HL-60 (cell line): ENCODE results near the gene AGGF1.

ENCODE experiments used
- DNase-seq, 2 experiments: peaks; one replicate each; pipeline ENCODE4 v3.0.0-alpha.2; 2010 to 2020; ENCODE audit warnings: low read depth in 1 of 2, low spot score in 1 of 2
- H3K27ac ChIP-seq: fragments of 250-450 bp; sonication (Bioruptor Pico); replicated peaks from 2 replicates; pipeline ENCODE4 v1.5.1; 2020; ENCODE audit warnings: mild to moderate bottlenecking, moderate library complexity
- H3K27me3 ChIP-seq: fragments of 250-450 bp; sonication (Bioruptor Pico); 2 replicates; pipeline ENCODE4 v1.5.1; 2021; ENCODE audit warnings: mild to moderate bottlenecking, moderate library complexity; ENCODE audit not compliant: insufficient read depth, poor library complexity, severe bottlenecking
- H3K4me3 ChIP-seq: replicated peaks from 2 replicates; pipeline ENCODE4 v1.5.1; 2011; ENCODE audit warnings: mild to moderate bottlenecking, control low read depth, low read length; ENCODE audit not compliant: insufficient read depth
- CTCF ChIP-seq: IDR thresholded peaks from one replicate; pipeline ENCODE4 v1.5.1; 2011; ENCODE audit warnings: low read length, control low read depth, inconsistent platforms; ENCODE audit not compliant: insufficient read depth
- GABPA ChIP-seq: IDR thresholded peaks from 2 replicates; pipeline ENCODE4 v1.6.1; 2012; ENCODE audit warnings: low read depth
- POLR2AphosphoS5 ChIP-seq: IDR thresholded peaks from 2 replicates; pipeline ENCODE4 v1.6.1; 2012; ENCODE audit warnings: low read depth
- SPI1 ChIP-seq: IDR thresholded peaks from 2 replicates; pipeline ENCODE4 v1.6.1; 2012; ENCODE audit warnings: low read depth, mild to moderate bottlenecking, borderline replicate concordance
- TF ChIP-seq, protein P1 (sequence below): IDR thresholded peaks from 2 replicates; pipeline ENCODE4 v1.6.1; 2012; ENCODE audit warnings: low read depth; ENCODE audit not compliant: insufficient replicate concordance

The AGGF1 gene

GRCh38 chr5:77024490-77024889 lies 5.7 kb upstream of the AGGF1 start:
- H3K27me3 ChIP-seq, result no peaks in the 10 kb centered on the region
- H3K4me3 ChIP-seq, result no peak overlapping the region
- DNase-seq, result no peak
- TF ChIP-seq CTCF (no peak), SPI1 (no peak), POLR2AphosphoS5 (no peak), GABPA (no peak)
- TF ChIP-seq, protein P1, sequence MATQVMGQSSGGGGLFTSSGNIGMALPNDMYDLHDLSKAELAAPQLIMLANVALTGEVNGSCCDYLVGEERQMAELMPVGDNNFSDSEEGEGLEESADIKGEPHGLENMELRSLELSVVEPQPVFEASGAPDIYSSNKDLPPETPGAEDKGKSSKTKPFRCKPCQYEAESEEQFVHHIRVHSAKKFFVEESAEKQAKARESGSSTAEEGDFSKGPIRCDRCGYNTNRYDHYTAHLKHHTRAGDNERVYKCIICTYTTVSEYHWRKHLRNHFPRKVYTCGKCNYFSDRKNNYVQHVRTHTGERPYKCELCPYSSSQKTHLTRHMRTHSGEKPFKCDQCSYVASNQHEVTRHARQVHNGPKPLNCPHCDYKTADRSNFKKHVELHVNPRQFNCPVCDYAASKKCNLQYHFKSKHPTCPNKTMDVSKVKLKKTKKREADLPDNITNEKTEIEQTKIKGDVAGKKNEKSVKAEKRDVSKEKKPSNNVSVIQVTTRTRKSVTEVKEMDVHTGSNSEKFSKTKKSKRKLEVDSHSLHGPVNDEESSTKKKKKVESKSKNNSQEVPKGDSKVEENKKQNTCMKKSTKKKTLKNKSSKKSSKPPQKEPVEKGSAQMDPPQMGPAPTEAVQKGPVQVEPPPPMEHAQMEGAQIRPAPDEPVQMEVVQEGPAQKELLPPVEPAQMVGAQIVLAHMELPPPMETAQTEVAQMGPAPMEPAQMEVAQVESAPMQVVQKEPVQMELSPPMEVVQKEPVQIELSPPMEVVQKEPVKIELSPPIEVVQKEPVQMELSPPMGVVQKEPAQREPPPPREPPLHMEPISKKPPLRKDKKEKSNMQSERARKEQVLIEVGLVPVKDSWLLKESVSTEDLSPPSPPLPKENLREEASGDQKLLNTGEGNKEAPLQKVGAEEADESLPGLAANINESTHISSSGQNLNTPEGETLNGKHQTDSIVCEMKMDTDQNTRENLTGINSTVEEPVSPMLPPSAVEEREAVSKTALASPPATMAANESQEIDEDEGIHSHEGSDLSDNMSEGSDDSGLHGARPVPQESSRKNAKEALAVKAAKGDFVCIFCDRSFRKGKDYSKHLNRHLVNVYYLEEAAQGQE, result no peak
- no peak overlapping the region for H3K27ac ChIP-seq

GRCh38 chr5:77028631-77029375 lies 1.4 kb upstream of the AGGF1 start:
- Histone ChIP-seq H3K4me3 (no peak overlapping the region), H3K27ac (no peak overlapping the region), H3K27me3 (no peaks in the 10 kb centered on the region)
- TF ChIP-seq, protein P1, result no peak
- TF ChIP-seq GABPA (no peak), CTCF (no peak), POLR2AphosphoS5 (no peak), SPI1 (no peak)
- no peak for DNase-seq

DNA sequence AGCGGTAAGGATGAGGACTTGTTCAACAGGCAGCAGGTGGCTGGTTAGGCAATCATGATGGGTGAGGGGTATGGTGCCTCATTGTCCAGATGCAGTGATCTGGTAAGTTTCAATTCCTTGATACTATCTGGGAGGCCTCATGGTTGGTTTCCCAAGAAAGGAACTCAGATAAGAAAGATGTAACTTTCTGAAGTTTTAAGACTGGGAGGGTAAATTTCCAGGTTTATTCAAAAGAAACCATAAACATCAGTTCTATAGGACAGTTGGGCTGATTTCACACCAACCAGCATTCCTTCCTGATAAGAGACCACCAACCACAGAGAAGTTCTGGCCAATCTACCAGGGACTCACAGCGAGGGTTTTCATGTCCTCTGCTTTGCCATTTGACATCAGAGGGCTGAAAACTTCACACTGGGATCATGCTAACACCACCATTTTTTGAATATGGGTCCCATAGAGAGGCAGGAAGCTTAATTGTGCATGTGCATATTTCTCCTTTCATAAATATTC lies 773 bp upstream of the AGGF1 start:
- TF ChIP-seq CTCF (no peak), SPI1 (no peak), POLR2AphosphoS5 (no peak), GABPA (no peak)
- TF ChIP-seq, protein P1, result no peak
- Histone ChIP-seq H3K27ac (no peak overlapping the region), H3K4me3 (no peak overlapping the region), H3K27me3 (no peaks in the 10 kb centered on the region)
- DNase-seq, result no peak
